HG02678 (cell line): ENCODE measurements around the gene CRACR2A.

Experiments
- ATAC-seq: cut with Tn5 transposase; IDR thresholded peaks from one replicate; pipeline ENCODE4 v1.9.1; 2021; ENCODE audit warnings: mild to moderate bottlenecking, moderate library complexity; ENCODE audit not compliant: unreplicated experiment

The CRACR2A gene

DNA sequence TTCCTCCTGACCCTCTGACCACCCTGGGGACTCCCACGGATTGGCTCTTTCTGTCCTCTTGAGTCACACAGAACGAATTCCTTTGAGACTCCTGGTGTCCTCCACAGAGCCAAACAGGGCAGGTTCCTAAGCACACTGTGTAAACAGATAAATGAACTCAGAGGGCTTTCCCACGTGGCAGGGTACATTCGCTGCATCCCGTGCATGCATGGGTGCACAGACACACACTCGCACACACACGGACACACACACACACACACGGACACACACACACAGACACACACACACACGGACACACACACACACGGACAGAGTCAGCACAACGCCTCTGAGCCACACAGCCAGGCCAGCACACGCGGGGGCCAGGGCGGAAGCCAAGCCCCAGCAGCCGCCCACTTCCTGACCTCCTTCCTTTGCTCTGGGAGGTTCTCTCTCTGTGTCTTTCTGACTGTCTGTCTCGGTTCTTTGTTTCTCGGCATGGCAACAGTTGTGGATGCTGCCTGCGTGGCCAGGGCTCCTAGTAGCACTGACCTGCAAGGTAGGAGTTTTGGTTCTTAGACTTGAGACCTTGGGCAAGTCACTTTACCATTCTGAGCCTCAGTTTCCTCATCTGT is 706 bp downstream of the CRACR2A start:
- ATAC-seq, result peak; percentile 67

DNA sequence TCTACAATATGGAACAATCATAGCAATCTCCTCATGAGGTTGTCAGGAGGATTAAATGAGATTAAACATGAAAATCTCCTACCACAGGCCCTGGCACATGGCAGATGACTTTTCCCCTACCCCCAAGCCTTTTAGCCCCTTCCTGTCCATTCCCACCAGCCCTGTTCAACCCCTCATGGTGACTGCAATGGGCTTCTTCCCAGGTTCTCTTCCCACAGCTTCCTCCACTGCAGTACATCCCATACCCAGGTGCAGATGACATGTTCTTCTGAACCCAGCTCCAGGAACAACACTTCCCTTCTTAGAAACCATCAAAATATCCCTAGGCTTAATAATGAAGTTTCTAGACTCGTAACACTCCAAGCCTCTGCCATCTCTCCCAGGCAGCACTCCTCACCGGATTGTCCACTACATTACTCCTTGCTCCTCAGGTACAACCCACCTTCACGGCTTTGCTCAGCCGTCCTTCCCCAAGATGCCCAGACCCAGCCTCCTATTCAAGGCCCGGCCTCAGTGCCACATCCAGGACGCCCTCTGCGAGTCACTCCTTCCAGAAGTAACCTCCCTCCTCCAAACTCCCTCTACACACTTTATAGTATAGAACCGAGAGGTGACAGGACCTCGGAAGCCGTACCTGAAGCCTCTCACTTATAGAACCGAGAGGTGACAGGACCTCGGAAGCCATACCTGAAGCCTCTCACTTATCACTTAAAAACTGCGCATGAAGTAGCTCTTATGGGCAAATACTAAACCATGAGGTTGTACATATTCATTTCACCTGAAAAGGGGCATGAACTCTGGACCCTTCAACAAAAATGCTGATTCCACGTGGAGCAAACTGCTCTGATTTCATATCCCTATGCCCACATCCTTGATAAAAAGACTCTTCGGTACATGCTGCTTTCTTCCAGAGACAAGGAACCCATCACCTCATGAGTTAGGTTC is 1.5 kb downstream of the CRACR2A start:
- ATAC-seq, result no peak

DNA sequence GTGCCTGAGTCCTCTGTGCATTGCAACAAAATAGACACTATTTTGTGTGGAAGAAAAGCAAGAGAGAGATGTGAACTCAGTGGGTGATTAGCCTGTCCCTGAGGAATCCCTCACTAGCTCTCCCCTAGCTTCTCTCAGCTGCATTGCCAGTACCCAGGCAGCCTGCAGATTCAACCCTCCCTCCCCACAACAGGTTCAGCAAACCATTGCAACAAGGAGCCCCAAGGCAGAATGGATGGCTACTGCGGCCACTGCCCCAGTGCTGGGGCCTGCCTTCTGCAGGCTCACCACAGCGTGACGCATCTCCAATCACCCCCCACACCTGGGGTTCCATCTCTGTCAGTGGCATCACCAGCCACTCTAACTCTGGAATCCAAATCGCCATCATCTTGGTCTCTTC is 2.3 kb downstream of the CRACR2A start:
- no peak for ATAC-seq

- ATAC-seq, result no peak
Measured at GRCh38 chr12:3748620-3749019, 4.3 kb downstream of the CRACR2A start.

DNA sequence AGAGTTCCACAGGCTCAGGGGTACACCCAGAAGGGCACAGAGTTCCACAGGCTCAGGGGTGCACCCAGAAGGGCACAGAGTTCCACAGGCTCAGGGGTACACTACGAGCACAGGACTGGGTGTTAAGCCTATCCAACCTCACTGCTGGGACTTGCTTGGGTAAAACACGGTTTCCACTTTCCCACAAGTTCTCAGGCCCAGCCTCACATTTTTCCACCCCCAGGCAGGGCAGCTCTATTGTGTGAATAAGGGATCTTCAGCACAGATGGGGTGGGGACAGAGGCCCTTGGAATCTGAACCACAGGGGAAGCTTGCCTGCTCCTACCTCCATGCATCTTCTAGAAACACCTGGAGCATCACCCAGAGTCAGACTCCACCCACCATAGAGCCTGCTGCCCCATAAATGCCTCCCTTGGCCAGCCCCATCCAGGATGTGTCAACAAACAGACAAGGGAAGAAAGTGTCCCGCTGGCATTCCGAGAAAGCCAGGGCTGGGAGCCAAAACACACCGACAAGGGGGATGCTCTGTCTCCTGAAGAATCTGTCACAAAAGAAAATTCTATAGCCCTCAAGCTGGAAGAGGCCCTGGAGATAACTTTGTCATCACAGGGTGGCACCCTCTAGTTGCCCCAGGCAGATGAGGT is 4.8 kb downstream of the CRACR2A start:
- ATAC-seq, result no peak

- ATAC-seq, result no peak
Measured at GRCh38 chr12:3747543-3747942, 5.4 kb downstream of the CRACR2A start.

GRCh38 chr12:3746758-3747157 is 6.2 kb downstream of the CRACR2A start:
- ATAC-seq, result no peak

DNA sequence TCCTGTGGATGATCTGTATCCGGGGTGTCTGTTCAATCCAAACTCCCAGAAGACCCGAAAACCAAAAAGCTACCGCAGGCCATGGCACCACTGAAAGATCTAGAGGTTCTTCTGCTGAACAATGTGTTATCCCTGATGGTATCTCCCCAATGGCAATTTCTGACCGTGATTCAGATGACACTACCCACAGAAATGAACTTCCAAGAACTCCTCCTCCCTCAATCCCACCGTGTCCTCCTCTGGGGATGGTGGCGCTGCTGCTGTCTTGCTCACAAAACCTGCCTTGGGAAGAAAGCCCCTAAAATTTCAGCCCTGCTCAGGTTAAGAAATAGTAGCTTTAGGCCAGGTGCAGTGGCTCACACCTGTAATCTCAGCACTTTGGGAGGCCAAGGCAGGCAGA is 7.8 kb downstream of the CRACR2A start:
- ATAC-seq, result no peak

DNA sequence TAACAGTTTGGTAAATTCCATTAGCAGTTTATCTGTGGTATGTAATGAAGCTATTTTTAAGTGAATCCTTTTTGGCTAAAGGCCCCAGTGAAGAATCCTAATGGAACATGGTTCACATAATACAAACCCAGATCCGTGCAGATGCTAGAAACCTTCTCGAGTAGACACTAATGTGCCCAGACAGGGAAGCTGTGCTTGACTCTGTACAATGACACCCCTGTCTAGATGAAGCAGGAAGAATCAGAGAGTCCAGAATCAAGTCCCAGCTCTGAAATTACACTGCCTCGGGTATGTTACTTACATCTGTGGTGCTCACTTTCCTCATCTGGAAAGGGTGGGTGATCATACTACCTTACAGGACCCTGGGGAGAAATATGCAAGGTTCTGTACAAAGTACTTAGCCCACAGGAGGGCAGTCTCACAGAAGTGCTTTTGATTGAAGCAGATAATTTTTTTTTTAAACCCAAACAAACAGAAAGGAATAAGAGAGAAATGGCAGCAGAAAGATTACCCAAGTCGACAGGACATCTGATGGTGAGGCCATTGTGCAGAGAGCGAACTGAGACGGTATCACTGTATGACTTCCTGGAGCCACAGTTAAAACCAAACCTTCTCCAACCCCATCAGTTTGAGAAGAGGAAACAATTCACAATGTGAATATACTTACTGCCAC is 8.5 kb downstream of the CRACR2A start:
- ATAC-seq, result no peak

DNA sequence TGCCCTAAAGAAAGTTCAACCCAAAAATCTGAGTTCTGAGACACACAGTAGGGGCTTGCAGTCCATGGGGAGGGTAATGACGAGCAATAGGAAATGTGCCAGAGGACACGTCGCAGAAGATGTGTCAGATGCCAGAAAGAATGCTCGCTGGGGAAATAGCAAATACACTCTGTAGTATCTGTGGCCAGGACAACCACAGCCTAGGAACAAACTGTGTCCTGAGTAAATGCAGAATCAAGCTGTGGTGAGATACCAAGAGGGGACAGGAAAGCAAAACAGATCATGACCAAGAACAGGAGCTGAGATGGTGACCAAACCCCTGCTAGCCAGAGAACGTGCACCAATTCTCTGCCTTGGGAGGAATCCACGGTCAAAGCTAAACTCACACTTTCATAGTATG is 9.1 kb downstream of the CRACR2A start:
- ATAC-seq, result no peak

GRCh38 chr12:3741882-3742672 is 10.8 kb downstream of the CRACR2A start:
- no peak for ATAC-seq

DNA sequence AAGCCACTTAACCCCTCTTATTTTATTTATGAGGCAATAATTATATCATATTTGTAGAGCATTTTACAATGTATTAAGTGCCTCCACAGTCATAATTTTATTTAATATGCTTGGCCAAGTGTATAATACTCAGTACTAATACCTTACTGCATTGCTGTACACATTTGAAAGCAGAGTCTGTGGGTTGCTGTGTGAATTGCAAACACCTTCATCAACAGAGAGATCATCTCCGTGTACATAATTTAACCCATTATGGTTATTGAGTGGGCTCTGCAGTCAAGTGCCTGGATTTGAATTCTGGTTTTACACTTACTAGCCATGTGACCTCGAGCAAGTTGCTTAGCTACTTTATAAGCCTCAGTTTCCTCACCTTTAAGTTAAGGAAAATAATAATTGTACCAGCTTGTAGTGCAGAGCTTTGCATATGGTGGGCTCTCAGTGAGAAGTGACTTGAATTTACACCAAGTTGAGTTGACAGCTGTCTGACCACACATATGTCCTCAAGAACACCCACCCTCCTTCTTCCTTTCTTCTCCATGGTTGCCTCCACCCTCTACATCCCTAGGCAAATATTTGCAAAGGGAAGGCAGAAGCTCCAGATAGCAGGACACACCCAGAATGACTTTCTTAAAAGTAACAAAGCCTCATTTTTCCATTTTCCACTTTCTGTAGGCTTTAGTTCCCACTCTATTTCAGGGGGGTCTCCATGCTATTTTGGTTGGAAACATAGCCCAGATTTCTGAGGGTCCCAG is 12.3 kb downstream of the CRACR2A start:
- no peak for ATAC-seq

DNA sequence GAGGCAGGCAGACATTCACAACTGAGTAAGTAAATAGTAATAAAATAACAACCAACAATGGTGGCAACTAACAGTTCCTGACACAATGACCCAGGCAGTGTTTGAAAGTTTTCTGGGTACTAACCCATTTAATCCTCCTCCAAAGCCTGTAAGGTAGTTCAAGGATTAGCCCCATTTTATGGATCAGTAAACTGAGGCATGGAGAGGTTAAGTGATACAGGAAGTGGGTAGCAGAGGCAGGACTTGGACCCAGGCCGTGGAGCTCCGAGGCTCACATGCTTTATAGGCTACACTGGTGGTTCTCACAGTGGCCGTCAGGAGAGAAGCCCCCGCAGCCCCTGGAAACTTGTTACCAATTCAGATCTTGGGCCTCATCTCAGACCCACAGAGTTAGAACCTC is 17.5 kb downstream of the CRACR2A start:
- no peak for ATAC-seq

- ATAC-seq, result no peak
Measured at GRCh38 chr12:3732901-3733300, 20.0 kb downstream of the CRACR2A start.

GRCh38 chr12:3730111-3730510 is 22.8 kb downstream of the CRACR2A start:
- no peak for ATAC-seq

DNA sequence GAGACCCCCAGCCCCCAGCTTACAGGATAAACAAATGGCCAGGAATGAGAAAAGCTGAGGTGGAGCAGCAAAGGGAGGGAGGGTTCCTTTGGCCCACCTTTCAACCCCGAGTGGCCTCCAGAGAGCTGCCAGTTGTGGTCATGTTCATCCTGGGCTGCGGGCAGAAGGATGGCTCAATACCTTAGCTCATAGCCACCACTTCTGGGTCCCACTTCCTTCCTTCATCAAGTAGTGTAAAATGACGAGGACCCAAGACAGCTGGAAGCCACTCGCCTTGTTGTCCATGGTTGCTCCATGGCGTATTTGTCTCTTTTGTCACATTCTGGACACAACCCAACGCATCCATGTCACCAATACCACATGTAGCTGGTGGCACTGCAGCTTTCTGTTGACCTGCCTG is 24.2 kb downstream of the CRACR2A start:
- no peak for ATAC-seq

GRCh38 chr12:3727877-3728632 is 24.9 kb downstream of the CRACR2A start:
- peak; percentile 96 for ATAC-seq

GRCh38 chr12:3727354-3727753 is 25.6 kb downstream of the CRACR2A start:
- no peak for ATAC-seq

DNA sequence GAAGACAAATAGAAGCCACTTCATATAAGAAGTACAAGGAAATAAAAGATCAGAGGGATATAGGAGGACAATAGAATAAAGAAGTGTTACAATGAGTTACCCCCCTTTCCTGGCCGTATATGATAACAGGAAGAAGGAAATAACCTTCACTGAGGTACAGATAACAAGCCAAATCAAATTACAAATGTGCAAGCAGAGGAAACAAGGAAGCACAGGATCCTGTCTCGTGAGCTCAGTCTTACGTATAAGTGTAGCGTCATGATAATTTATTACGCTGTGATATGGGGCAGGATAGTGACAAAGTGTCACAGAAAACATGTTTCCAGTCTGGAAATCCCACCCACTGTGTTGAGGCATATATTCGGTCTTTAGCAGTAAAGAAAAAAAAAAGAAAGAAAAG is 26.5 kb downstream of the CRACR2A start:
- no peak for ATAC-seq
